T-helper 2 cell (primary cell): ENCODE results near the gene CENPK.
"Not testable (repeated sequence)": the region's sequence is repeated elsewhere in the genome, so short reads cannot be mapped to it uniquely, and the experiment has no call there.

ENCODE experiments used
- DNase-seq, 5 experiments: peaks; one replicate each; pipeline versions ENCODE4 v3.0.0 to v3.0.0-alpha.2; 2012 to 2022

CENPK gene

GRCh38 chr5:65506961-65507360, 56.0 kb downstream of the CENPK start:
- no peak for DNase-seq

- DNase-seq = no peak
Observed at GRCh38 chr5:65489119-65489518, 73.8 kb downstream of the CENPK start.

GRCh38 chr5:65488038-65488687, 74.8 kb downstream of the CENPK start:
- not testable (repeated sequence) for DNase-seq

GRCh38 chr5:65486803-65487202, 76.2 kb downstream of the CENPK start:
- not testable (repeated sequence) for DNase-seq

- no peak for DNase-seq
Observed at GRCh38 chr5:65485405-65485804, 77.6 kb downstream of the CENPK start.

DNA sequence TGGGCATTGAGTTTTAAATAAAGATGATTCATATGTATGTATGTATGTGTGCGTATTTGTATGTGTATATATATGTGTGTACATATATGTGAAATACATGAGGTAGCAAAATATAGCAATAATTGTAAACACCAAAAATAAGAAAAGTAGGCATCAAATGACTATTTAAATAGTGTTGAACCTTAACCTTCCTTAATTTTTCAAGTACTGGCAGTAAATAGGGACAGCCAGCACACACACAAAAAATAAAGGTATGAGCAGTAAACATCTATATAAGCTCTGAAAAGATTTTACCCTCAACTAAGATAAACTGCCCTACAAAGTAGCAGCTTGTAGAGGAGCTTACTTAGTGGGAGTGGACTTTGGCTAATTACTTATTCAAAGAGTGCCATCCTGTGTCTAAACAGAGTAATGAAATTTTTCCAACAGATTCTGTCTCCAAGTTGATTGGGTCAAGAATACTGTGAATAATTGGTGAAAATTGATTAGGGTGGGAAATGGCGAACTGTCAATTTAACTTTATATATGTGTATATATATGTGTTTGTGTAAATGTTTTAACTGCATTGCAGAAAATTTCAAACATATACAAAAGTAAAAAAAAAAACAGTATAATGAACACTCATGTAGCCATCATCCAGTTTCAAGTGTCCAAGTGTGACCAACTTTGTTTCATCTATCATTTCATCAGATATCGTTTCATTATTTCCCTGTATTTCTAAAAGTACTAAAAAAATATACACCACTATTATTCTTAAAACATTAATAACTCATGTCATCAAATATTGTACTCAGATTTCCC, 79.2 kb downstream of the CENPK start:
- peak in 2 of 5 experiments; percentile 13 to 70 for DNase-seq

- peak in 2 of 5 experiments; percentile 16 to 37 for DNase-seq
Observed at GRCh38 chr5:65482736-65483545, 80.0 kb downstream of the CENPK start.

DNA sequence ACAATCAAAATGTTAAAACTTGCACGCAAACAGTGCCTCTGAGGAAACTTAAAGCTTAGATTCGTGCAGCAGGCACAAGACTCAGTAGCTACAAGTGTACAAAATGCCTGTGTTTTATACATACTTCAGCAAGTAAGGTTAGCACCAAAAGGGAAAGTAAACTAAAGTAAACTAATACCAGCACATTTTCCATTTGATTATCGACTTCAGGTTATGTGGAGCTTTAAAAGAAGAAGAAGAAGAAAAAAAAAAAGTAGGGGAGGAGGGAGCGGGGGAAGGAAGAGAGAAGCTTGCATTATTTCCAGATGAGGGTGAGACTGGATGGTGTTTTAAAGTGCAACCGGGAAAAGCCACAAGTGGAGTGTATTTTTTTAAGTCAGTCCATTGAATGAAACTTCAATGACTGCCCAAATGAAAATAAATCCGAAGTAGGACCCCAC, 80.7 kb downstream of the CENPK start:
- peak in 1 of 5 experiments; percentile 35 for DNase-seq

DNA sequence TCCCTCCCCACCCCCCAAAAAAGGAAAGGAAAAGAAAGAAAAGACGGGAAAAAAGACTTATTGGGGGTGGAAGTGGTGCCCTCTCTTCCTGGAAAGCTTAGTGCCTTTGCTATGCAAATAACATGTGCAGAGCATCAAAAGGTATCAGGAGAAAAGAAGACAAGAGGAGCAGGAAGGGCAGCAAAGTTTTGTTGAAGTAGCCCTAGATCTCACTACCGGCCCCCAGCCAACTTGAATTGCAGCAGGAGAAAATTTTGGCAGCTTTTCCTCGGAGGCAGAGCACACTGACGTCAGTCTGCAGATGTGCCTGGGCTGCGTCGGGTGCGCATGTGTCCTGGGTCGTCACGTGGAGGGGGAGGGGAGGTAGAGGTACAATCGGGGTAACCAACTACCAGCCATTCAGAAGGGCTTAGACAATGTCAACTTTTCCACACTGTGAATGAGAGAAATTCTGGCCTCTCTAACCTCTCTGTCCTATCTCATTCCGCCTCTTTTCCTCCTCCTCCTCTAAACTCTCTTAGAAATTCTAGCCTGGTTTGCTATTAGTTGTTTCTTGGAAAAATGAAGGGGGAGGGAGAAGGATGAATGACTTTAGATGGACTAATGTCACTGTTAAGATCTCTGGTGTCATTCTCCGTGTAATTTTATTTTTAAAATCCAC, 81.2 kb downstream of the CENPK start, which contains the start of gene ADAMTS6:
TSS of gene ADAMTS6 (minus strand) at position 286 of the 661 bp plus-strand sequence. CDS start 8,247 bp downstream, outside the sequence.
- DNase-seq = peak; percentile 21 to 92 (median 63)

DNA sequence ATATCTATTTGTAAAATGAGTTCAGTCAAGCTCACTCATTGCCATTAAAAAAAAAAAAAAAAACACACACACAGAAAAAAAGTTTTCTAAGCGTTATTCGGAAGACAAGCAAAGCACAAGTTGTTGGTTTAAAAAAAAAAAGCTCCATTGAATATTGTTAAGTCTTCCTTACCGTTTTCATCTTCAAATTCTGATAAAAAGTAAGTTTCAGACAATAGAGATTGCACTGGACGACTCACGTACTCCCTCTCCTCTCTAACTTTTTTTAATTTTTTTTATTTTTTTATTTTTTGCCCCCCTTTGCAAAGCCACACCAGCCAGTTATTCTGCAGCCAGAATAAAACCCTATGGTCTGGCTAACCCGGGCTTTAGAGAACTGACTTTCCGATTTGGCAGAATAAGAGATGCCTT, 81.8 kb downstream of the CENPK start:
- DNase-seq = peak in 1 of 5 experiments; percentile 9

GRCh38 chr5:65480306-65480865, 82.6 kb downstream of the CENPK start:
- DNase-seq = peak in 2 of 5 experiments; percentile 26 to 44

- DNase-seq = no peak
Observed at GRCh38 chr5:65479527-65479926, 83.4 kb downstream of the CENPK start.

DNA sequence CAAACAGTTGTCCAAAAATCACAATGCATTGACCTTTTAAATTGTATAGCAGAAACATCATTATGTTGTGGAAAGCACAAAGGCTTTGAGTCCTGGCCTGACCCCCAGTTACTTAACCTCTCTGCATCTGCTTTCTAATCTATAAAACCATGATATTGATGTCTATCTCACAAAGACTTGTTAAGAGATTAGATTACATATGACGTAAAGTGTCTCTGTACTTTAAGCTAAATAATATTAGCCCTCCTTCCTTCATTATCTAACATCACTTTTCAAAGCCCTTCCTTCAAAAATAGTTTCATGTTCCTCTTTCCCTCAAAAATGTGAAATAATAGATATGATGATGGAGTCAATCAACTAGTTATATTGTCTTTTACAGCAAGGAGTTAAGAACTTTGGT, 84.6 kb downstream of the CENPK start:
- no peak for DNase-seq

- peak in 1 of 5 experiments; percentile 28 for DNase-seq
Observed at GRCh38 chr5:65475895-65476294, 87.1 kb downstream of the CENPK start.

GRCh38 chr5:65475336-65475735, 87.6 kb downstream of the CENPK start:
- no peak for DNase-seq

DNA sequence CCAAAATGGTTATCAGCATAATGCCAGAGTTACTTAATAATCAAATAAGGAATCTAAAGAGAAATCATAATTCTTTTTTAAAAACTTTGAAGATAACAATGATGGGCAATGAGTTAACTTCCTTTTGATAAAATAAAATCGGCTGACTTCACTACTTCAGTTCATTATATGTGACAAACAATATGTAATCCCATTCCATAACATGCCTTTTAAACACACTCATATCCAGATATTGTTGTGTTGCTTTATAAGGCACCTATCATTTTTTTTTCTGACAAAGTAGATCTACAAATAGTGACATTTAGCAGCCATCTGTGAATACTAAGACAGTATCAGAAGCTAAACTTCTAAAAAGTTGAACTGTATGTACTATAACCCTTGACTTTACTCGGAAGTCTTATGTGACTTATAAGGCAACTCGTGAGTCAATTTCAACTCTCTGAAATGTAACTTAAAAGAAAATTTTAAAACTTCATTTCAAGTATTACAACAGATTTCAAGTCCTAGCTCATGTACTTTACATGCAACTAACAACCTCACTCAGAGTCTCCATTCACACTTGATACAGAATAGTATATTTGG, 88.7 kb downstream of the CENPK start:
- no peak for DNase-seq

DNA sequence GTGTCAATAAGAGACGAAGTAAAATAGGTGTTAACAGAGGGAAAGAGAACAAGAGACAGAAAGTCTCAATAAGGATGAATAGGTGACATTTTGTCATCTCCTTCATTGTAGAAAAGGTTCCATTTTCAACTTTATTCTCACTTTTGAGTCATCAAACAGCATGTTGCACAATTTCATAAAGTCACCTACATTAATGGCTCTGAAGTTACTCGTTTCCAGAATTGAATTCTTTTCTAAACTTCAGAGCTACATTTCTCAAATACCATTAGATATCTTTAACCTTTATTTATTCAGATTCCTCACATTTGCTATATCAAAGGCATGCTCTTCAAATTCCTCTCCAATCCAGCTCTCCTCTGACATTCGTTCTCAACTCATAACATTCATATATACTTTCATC, 94.3 kb downstream of the CENPK start:
- DNase-seq = no peak
